NCI-H524 (cell line): ENCODE data around the gene CAMK1D.

Experiments used
- DNase-seq, 2 experiments: peaks; one replicate each; lab custom pipeline; 2025; lab: John Stamatoyannopoulos, UW

The CAMK1D gene

GRCh38 chr10:12629767-12630165, 280.4 kb downstream of the CAMK1D start:
- no peak for DNase-seq

GRCh38 chr10:12631216-12631615, 281.9 kb downstream of the CAMK1D start:
- DNase-seq: no peak

GRCh38 chr10:12631787-12632562, 282.6 kb downstream of the CAMK1D start:
- DNase-seq: no peak

GRCh38 chr10:12633776-12634620, 284.7 kb downstream of the CAMK1D start:
- peak in 1 of 2 experiments; percentile 42 for DNase-seq

GRCh38 chr10:12634621-12634931, 285.2 kb downstream of the CAMK1D start:
- DNase-seq: no peak

- DNase-seq: no peak
These were observed 285.8 kb downstream of the CAMK1D start for GRCh38 chr10:12635127-12635541.

- no peak for DNase-seq
These were observed 287.2 kb downstream of the CAMK1D start for GRCh38 chr10:12636571-12636970.

GRCh38 chr10:12637649-12638048, 288.3 kb downstream of the CAMK1D start:
- DNase-seq: peak in 1 of 2 experiments; percentile 31

GRCh38 chr10:12638103-12638502, 288.8 kb downstream of the CAMK1D start:
- peak; percentile 27 to 79 for DNase-seq

GRCh38 chr10:12638781-12639180, 289.4 kb downstream of the CAMK1D start:
- DNase-seq: no peak

- DNase-seq: no peak
These were observed 290.9 kb downstream of the CAMK1D start for GRCh38 chr10:12639996-12640944.

GRCh38 chr10:12642036-12642435, 292.7 kb downstream of the CAMK1D start:
- no peak for DNase-seq

GRCh38 chr10:12643279-12643678, 293.9 kb downstream of the CAMK1D start:
- DNase-seq: no peak

- DNase-seq: no peak
These were observed 295.2 kb downstream of the CAMK1D start for GRCh38 chr10:12644380-12645144.

- DNase-seq: no peak
These were observed 296.1 kb downstream of the CAMK1D start for GRCh38 chr10:12645449-12645848.

GRCh38 chr10:12649012-12649584, 299.8 kb downstream of the CAMK1D start:
- no peak for DNase-seq

GRCh38 chr10:12650122-12650521, 300.8 kb downstream of the CAMK1D start:
- no peak for DNase-seq

- no peak for DNase-seq
These were observed 301.4 kb downstream of the CAMK1D start for GRCh38 chr10:12650538-12651298.

GRCh38 chr10:12655940-12656339, 306.6 kb downstream of the CAMK1D start:
- DNase-seq: no peak

- peak in 1 of 2 experiments; percentile 42 for DNase-seq
These were observed 307.3 kb downstream of the CAMK1D start for GRCh38 chr10:12656518-12657142.
